ENCODE data around the gene CPNE2.

The CPNE2 gene

GRCh38 chr16:57192720-57193486, 100.5 kb downstream of the CPNE2 start:
- DNase-seq (ENCODE audit: low spot score) = no peak

GRCh38 chr16:57194512-57194911, 102.1 kb downstream of the CPNE2 start:
- DNase-seq (ENCODE audit: low spot score) = no peak

- no peak for DNase-seq (ENCODE audit: low spot score)
These were observed 103.9 kb downstream of the CPNE2 start for GRCh38 chr16:57196286-57196685.

- DNase-seq (ENCODE audit: low spot score) = no peak
These were observed 104.4 kb downstream of the CPNE2 start for GRCh38 chr16:57196753-57197152.

Measured in CD4-positive, alpha-beta T cell treated with Interleukin-2 at 100 ng/mL for 4 hours (primary cell).